ENCODE measurements around the gene PSIP1. TPM values are rescaled to one million over a fixed set of nuclear protein-coding genes. Genes with fewer than 3 reads are reported as not detected.

The PSIP1 gene
- total and polyA plus RNA-seq, 9 of the 15 experiments (the other 6 are each of a cell fraction or from before 2014, with no cell fraction given): 18.8 to 119 (median 59.9) TPM

- TF ChIP-seq VEZF1 (CRISPR knock-in tag; IDR thresholded peaks at IDR 0.05) (no peak), CREM (IDR thresholded peaks at IDR 0.05; ENCODE audit: low read depth) (no peak), ZFP1 (CRISPR knock-in tag; IDR thresholded peaks at IDR 0.05) (no peak), HNRNPLL (IDR thresholded peaks at IDR 0.05; ENCODE audit: low read depth, low read length, poor library complexity, severe bottlenecking) (no peak), PKNOX1 (IDR thresholded peaks at IDR 0.05) (no peak), PCBP1 (IDR thresholded peaks at IDR 0.05; ENCODE audit: low read depth, low read length, poor library complexity, severe bottlenecking) (no peak), THAP12 (CRISPR knock-in tag; IDR thresholded peaks at IDR 0.05) (no peak), PRPF4 (IDR thresholded peaks at IDR 0.05; ENCODE audit: insufficient read depth, low read depth, low read length, poor library complexity, severe bottlenecking) (no peak), CCNT2 (IDR thresholded peaks at IDR 0.05; ENCODE audit: borderline replicate concordance, extremely low read depth, insufficient read length, low read depth, low read length) (no peak), FOXA3 (CRISPR knock-in tag; conservative IDR thresholded peaks at IDR 0.05 in 1 of 2, IDR thresholded peaks at IDR 0.05 in 1 of 2) (0 out of 4 replicates have a peak, but pooled peaks of 1 of the 2 experiments have one; percentile 34), ZNF518B (CRISPR knock-in tag; IDR thresholded peaks at IDR 0.05) (no peak), SMARCA4 (IDR thresholded peaks at IDR 0.05) (0 out of 2 replicates have a peak, but pooled peaks have one; percentile 25), DPF2 (IDR thresholded peaks at IDR 0.05) (peak; percentile 59; the same call in 1 of the 2 replicates), ILF3 (IDR thresholded peaks at IDR 0.05; ENCODE audit: borderline replicate concordance) (no peak), FOXK2 (conservative IDR thresholded peaks at IDR 0.05 in 1 of 2, IDR thresholded peaks at IDR 0.05 in 1 of 2; ENCODE audit: low read depth in 2 of 2) (peak in 1 of 2 experiments; percentile 26; a peak in 1 of 4 replicates), GTF2F1 (IDR thresholded peaks at IDR 0.05; ENCODE audit: low read depth, low read length) (no peak)
Measured at GRCh38 chr9:15426019-15426418, 84.8 kb downstream of the PSIP1 start (continued).

Measured in K562 (cell line).